ENCODE results near the gene TP53BP1.

GRCh38 chr15:43508991-43509659, 16.2 kb upstream of the TP53BP1 start:
- TF ChIP-seq CTCF (IDR thresholded peaks at IDR 0.05) (no peak), POLR2A (IDR thresholded peaks at IDR 0.05) (no peak)

Data from esophagus squamous epithelium (tissue), 4 donors.